Ascending aorta (tissue), 2 donors: Measurements from ENCODE around the gene LRRC7. TPM values are rescaled to one million over a fixed set of nuclear protein-coding genes. Genes with fewer than 3 reads are reported as not detected.

Source experiments
- DNase-seq, 2 donors: peaks; one replicate each; pipeline ENCODE4 v3.0.0-alpha.2; 2019; ENCODE audit warnings: low spot score in 2 of 2
- H3K27ac ChIP-seq, 2 donors: fragments of 200-600 bp; sonication (generic); one replicate each; pipeline ENCODE4 v1.5.1; 2016 to 2017; ENCODE audit warnings: mild to moderate bottlenecking in 1 of 2
- H3K27me3 ChIP-seq: fragments of 200-600 bp; sonication (generic); one replicate; pipeline ENCODE4 v1.5.1; 2017
- H3K36me3 ChIP-seq, 2 donors: fragments of 200-600 bp; sonication (generic); one replicate each; pipeline ENCODE4 v1.5.1; 2016
- H3K4me1 ChIP-seq, 2 donors: fragments of 200-600 bp; sonication (generic); one replicate each; pipeline ENCODE4 v1.5.1; 2016 to 2017; ENCODE audit warnings: mild to moderate bottlenecking in 1 of 2
- H3K4me3 ChIP-seq, 2 donors: fragments of 200-600 bp; sonication (generic); one replicate each; pipeline ENCODE4 v1.5.1; 2016 to 2017; ENCODE audit warnings: mild to moderate bottlenecking in 1 of 2
- H3K9me3 ChIP-seq, 2 donors: fragments of 200-600 bp; sonication (generic); one replicate each; pipeline ENCODE4 v1.5.1; 2016
- intact Hi-C: fragments of 100-400 bp; cut with DNase I; formaldehyde crosslinking; loops from one replicate; pipeline ENCODE4 v1.15.1; 2023
- total RNA-seq: library from RNA; depleted of rRNA; stranded (reverse); fragments of >200 nt; gene quantifications from one replicate; pipeline ENCODE4 v1.1.0, GENCODE V29; 2016
- TF ChIP-seq, protein P1 (sequence below), 3 experiments: fragments of 200-600 bp in 2 of 3; fragments of 450-650 bp in 1 of 3; sonication (generic) in 2 of 3; IDR thresholded peaks; one replicate each; pipeline ENCODE4 v1.5.1; 2016 to 2019; ENCODE audit warnings: antibody characterized with exemption in 3 of 3, mild to moderate bottlenecking in 1 of 3, moderate library complexity in 1 of 3

The LRRC7 gene
- total RNA-seq, 1 donor from 2014 or later: not detected

DNA sequence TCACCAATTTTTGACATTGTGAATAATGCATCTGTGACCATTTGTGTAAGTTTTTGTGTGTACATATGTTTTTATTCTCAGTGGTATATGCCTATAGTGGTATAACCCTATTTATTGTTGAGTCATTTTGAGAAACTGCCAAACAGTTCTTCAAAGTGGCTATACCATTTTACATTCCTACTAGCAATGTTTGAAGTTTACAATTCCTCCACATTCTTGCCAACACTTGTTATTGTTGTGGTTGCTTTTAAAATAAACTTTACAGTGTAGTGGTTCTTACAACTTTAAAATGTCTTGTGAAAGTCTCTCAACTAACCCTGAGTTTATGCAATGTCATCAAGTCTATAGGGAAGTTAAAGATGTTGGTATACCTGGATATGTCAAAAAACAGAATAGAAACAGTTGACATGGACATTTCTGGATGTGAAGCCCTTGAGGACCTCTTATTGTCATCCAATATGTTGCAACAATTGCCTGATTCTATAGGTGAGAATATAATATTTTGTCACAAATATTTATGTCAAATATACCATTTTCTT is 418.2 kb downstream of the LRRC7 start:
- H3K9me3 ChIP-seq: no peaks in the 10 kb centered on the region
- no peaks in the 10 kb centered on the region for H3K36me3 ChIP-seq
- no peak overlapping the region for H3K27ac ChIP-seq
- DNase-seq: no peak
- no peaks in the 10 kb centered on the region for H3K4me1 ChIP-seq
- TF ChIP-seq, protein P1, sequence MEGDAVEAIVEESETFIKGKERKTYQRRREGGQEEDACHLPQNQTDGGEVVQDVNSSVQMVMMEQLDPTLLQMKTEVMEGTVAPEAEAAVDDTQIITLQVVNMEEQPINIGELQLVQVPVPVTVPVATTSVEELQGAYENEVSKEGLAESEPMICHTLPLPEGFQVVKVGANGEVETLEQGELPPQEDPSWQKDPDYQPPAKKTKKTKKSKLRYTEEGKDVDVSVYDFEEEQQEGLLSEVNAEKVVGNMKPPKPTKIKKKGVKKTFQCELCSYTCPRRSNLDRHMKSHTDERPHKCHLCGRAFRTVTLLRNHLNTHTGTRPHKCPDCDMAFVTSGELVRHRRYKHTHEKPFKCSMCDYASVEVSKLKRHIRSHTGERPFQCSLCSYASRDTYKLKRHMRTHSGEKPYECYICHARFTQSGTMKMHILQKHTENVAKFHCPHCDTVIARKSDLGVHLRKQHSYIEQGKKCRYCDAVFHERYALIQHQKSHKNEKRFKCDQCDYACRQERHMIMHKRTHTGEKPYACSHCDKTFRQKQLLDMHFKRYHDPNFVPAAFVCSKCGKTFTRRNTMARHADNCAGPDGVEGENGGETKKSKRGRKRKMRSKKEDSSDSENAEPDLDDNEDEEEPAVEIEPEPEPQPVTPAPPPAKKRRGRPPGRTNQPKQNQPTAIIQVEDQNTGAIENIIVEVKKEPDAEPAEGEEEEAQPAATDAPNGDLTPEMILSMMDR (IDR thresholded peaks at IDR 0.05): no peak
- intact Hi-C loops: no loop called here
- no peaks in the 10 kb centered on the region for H3K27me3 ChIP-seq
- no peak overlapping the region for H3K4me3 ChIP-seq

DNA sequence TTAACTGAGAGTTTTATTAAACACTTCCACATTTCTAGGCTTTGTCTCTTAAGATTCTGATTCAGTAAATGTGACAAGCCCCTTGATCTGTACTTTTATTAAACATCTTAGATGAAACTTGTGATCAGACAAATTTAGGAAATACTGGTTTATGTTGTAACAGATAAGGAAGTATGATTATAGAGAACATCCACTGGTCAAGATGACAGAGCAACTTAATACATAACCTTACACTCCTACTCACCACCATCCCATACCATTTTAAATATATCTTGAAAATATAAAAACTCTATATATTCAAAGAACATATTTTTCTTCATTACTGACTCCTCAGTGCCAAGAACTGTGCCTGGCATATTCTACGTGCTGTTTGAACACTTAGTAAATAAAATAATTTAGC is 420.2 kb downstream of the LRRC7 start:
- Histone ChIP-seq H3K4me1 (peaks cover 0 to 4% of the 10 kb centered on the region in 2 donors), H3K27me3 (no peaks in the 10 kb centered on the region), H3K27ac (no peak overlapping the region), H3K9me3 (no peaks in the 10 kb centered on the region), H3K4me3 (no peak overlapping the region), H3K36me3 (no peaks in the 10 kb centered on the region)
- DNase-seq: no peak
- TF ChIP-seq, protein P1 (IDR thresholded peaks at IDR 0.05): no peak
- intact Hi-C loops: no loop called here

DNA sequence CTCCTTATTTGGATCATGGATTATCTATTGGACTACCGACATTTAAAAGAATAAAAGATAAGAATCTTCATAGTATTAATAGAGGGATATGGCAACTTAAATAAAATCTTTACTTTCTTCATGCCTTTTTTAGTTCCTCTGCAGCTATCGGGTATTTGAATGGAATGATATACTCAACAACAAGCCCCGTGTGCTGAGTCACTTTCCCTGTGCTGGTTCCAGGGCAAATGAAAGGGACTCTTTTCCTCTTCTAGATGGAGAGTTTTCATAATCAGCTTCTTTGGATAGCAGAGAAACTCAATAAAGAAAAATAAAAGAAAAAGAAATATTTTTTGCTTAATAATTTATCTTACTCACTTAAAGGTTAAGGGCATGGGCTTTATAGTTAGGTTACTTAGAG is 423.9 kb downstream of the LRRC7 start:
- DNase-seq: no peak
- Histone ChIP-seq H3K4me3 (no peak overlapping the region), H3K4me1 (peaks cover 0 to 9% of the 10 kb centered on the region in 2 donors), H3K27me3 (no peaks in the 10 kb centered on the region), H3K36me3 (no peaks in the 10 kb centered on the region), H3K27ac (peak overlapping the region; percentile 52 to 53), H3K9me3 (no peaks in the 10 kb centered on the region)
- TF ChIP-seq, protein P1 (IDR thresholded peaks at IDR 0.05): no peak
- intact Hi-C loops: no loop called here

DNA sequence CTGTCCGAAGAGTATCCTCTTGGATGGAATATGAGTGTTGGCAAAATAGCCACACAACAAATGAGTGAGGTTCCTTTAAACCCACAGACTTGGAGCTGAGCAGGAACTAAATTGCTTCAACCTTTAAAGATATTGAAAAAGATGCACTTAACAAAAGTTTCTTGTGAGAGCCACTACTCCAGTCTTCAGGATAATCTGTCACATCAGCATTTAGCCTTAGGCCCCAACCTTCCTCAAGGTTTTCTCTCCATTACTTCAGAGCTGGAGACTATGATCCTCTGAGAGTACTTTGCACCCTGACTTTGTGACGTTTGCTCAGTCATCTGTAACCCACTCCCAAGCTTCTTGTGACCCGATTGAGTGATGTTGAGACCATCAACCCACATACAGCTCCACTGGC is 424.9 kb downstream of the LRRC7 start:
- Histone ChIP-seq H3K27ac (peak overlapping the region; percentile 52 to 53), H3K4me3 (no peak overlapping the region), H3K4me1 (peaks cover 0 to 9% of the 10 kb centered on the region in 2 donors), H3K9me3 (no peaks in the 10 kb centered on the region), H3K36me3 (no peaks in the 10 kb centered on the region), H3K27me3 (no peaks in the 10 kb centered on the region)
- TF ChIP-seq, protein P1 (IDR thresholded peaks at IDR 0.05): no peak
- no peak for DNase-seq
- intact Hi-C loops: no loop called here

DNA sequence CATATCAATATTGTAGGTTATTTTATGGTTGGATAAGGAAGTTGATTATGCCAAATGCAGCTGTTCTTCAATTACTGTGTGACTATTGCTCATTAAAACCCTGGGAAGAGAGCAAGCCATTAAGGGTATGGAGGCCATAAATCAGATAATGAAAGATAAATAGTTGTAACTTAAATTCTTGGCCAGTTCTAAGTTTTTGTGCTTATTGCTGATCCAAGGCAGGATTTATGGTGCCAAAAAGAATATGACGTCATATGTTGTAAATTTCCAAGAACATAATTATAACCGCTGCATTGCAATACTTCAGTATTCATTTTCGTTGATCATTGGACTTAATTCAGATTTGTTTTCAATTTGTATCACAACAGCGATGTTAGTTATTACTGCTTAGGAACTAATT is 426.1 kb downstream of the LRRC7 start:
- DNase-seq: no peak
- intact Hi-C loops: no loop called here
- Histone ChIP-seq H3K36me3 (no peaks in the 10 kb centered on the region), H3K27ac (no peak overlapping the region), H3K4me1 (peaks cover 0 to 9% of the 10 kb centered on the region in 2 donors), H3K4me3 (no peak overlapping the region), H3K27me3 (no peaks in the 10 kb centered on the region), H3K9me3 (no peaks in the 10 kb centered on the region)
- TF ChIP-seq, protein P1 (IDR thresholded peaks at IDR 0.05): no peak

DNA sequence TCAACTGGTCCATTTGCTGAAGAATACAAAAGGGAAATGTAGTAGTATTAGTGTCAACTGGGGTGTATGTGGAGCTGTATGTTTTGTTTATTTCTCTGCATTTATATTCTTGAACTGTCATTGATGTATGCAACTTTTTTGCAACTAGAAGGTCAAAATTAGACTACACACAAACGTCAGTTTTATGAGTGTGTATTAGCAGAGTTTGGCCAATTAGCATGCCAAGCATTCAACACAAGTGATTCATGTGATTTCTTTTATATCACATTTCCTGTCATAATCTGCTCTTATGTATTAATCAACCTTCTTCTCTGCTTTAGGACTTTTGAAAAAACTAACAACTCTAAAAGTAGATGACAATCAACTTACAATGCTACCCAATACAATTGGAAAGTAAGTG is 426.5 kb downstream of the LRRC7 start:
- DNase-seq: no peak
- H3K27me3 ChIP-seq: no peaks in the 10 kb centered on the region
- no peak overlapping the region for H3K4me3 ChIP-seq
- H3K9me3 ChIP-seq: no peaks in the 10 kb centered on the region
- peaks cover 0 to 9% of the 10 kb centered on the region in 2 donors for H3K4me1 ChIP-seq
- H3K27ac ChIP-seq: no peak overlapping the region
- TF ChIP-seq, protein P1 (IDR thresholded peaks at IDR 0.05): no peak
- H3K36me3 ChIP-seq: no peaks in the 10 kb centered on the region
- intact Hi-C loops: no loop called here
